Suprapubic skin (tissue), 4 donors: ENCODE data around the gene LPCAT1.

Source experiments
- EP300 ChIP-seq: sonication (generic); formaldehyde crosslinking; IDR thresholded peaks from one replicate; pipeline ENCODE4 v1.6.1; 2017; ENCODE audit warnings: antibody characterized with exemption
- POLR2A ChIP-seq, 2 donors: fragments of 450-650 bp; IDR thresholded peaks; one replicate each; pipeline ENCODE4 v1.6.1; 2017; ENCODE audit warnings: antibody characterized with exemption in 2 of 2, mild to moderate bottlenecking in 2 of 2, moderate library complexity in 2 of 2
- POLR2AphosphoS5 ChIP-seq, 3 donors: sonication (generic); formaldehyde crosslinking; IDR thresholded peaks; one replicate each; pipeline ENCODE4 v1.6.1; 2017; ENCODE audit warnings: antibody characterized with exemption in 3 of 3
- TF ChIP-seq, protein P1 (sequence below), 2 donors: fragments of 200-600 bp in 1 of 2; fragments of 450-650 bp in 1 of 2; sonication (generic) in 1 of 2; IDR thresholded peaks; one replicate each; pipeline ENCODE4 v1.5.1; 2016 to 2019; ENCODE audit warnings: antibody characterized with exemption in 2 of 2, mild to moderate bottlenecking in 1 of 2, moderate library complexity in 1 of 2

DNA sequence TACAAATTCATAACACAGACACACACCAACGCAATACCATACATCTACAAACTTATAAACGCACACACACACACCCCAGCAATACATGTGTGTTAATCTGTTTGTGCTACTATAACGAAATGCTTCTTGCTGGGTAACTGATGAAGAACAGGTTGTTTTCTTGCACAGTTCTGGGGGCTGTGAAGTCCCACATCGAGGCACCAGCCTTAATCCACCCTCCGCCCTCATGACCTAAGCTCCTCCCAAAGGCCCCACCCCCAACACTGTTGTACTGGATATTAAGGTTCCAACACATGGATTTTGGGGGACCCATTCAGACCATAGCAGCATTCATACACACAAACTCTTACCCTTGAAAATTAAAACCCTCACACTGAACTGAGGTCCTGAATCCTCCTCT is 38.8 kb upstream of the LPCAT1 start:
- TF ChIP-seq, protein P1, sequence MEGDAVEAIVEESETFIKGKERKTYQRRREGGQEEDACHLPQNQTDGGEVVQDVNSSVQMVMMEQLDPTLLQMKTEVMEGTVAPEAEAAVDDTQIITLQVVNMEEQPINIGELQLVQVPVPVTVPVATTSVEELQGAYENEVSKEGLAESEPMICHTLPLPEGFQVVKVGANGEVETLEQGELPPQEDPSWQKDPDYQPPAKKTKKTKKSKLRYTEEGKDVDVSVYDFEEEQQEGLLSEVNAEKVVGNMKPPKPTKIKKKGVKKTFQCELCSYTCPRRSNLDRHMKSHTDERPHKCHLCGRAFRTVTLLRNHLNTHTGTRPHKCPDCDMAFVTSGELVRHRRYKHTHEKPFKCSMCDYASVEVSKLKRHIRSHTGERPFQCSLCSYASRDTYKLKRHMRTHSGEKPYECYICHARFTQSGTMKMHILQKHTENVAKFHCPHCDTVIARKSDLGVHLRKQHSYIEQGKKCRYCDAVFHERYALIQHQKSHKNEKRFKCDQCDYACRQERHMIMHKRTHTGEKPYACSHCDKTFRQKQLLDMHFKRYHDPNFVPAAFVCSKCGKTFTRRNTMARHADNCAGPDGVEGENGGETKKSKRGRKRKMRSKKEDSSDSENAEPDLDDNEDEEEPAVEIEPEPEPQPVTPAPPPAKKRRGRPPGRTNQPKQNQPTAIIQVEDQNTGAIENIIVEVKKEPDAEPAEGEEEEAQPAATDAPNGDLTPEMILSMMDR (IDR thresholded peaks at IDR 0.05) = no peak
- TF ChIP-seq POLR2AphosphoS5 (IDR thresholded peaks at IDR 0.05) = no peak
- TF ChIP-seq POLR2A (IDR thresholded peaks at IDR 0.05) = no peak
- TF ChIP-seq EP300 = no peak
